GM21423 (cell line): ENCODE measurements around the gene LRRC63.
"Not testable (repeated sequence)": the region's sequence is repeated elsewhere in the genome, so short reads cannot be mapped to it uniquely, and the experiment has no call there.

Source experiments
- ATAC-seq: cut with Tn5 transposase; IDR thresholded peaks from one replicate; pipeline ENCODE4 v1.9.1; 2021; ENCODE audit warnings: mild to moderate bottlenecking, moderate library complexity; ENCODE audit not compliant: unreplicated experiment

LRRC63 gene

GRCh38 chr13:46211483-46212351 is at the start of gene LRRC63:
LRRC63 (plus strand) TSS chr13:46211928; CDS start chr13:46213035, 1,107 bp downstream.
- ATAC-seq = peak; percentile 96

- not testable (repeated sequence) for ATAC-seq
These were observed 49.0 kb upstream of the LRRC63 start for GRCh38 chr13:46162741-46163140.

- ATAC-seq = no peak
These were observed 47.1 kb upstream of the LRRC63 start for GRCh38 chr13:46164661-46165060.

GRCh38 chr13:46165485-46166223 is 46.1 kb upstream of the LRRC63 start:
- ATAC-seq = peak; percentile 54

GRCh38 chr13:46166224-46166584 is 45.5 kb upstream of the LRRC63 start:
- ATAC-seq = no peak

GRCh38 chr13:46166947-46167610 is 44.6 kb upstream of the LRRC63 start:
- ATAC-seq = no peak

- ATAC-seq = peak; percentile 26
These were observed 43.4 kb upstream of the LRRC63 start for GRCh38 chr13:46168341-46168740.

GRCh38 chr13:46168783-46169182 is 42.9 kb upstream of the LRRC63 start:
- no peak for ATAC-seq

- no peak for ATAC-seq
These were observed 42.0 kb upstream of the LRRC63 start for GRCh38 chr13:46169758-46170157.

- no peak for ATAC-seq
These were observed 41.5 kb upstream of the LRRC63 start for GRCh38 chr13:46170268-46170667.

GRCh38 chr13:46170687-46171086 is 41.0 kb upstream of the LRRC63 start:
- ATAC-seq = no peak

- ATAC-seq = no peak
These were observed 40.5 kb upstream of the LRRC63 start for GRCh38 chr13:46171217-46171616.

- ATAC-seq = no peak
These were observed 40.0 kb upstream of the LRRC63 start for GRCh38 chr13:46171739-46172138.

GRCh38 chr13:46172531-46172991 is 39.2 kb upstream of the LRRC63 start:
- no peak for ATAC-seq

GRCh38 chr13:46173656-46174055 is 38.1 kb upstream of the LRRC63 start:
- ATAC-seq = no peak

- peak; percentile 49 for ATAC-seq
These were observed 35.0 kb upstream of the LRRC63 start for GRCh38 chr13:46176756-46177155.

GRCh38 chr13:46178143-46178542 is 33.6 kb upstream of the LRRC63 start:
- ATAC-seq = no peak

GRCh38 chr13:46178821-46179220 is 32.9 kb upstream of the LRRC63 start:
- ATAC-seq = no peak

GRCh38 chr13:46179491-46179908 is 32.2 kb upstream of the LRRC63 start:
- no peak for ATAC-seq

- ATAC-seq = no peak
These were observed 31.6 kb upstream of the LRRC63 start for GRCh38 chr13:46179969-46180763.
